ENCODE results near the gene RRP1B. TPM values are rescaled to one million over a fixed set of nuclear protein-coding genes. Genes with fewer than 3 reads are reported as not detected.
A peak's percentile ranks its signal among the peaks of the same experiment; 100 is the strongest.
"Not testable (repeated sequence)": the region's sequence is repeated elsewhere in the genome, so short reads cannot be mapped to it uniquely, and the experiment has no call there.

Gene RRP1B
- total RNA-seq, 2 donors from 2014 or later: 15.8 to 19.1 TPM

DNA sequence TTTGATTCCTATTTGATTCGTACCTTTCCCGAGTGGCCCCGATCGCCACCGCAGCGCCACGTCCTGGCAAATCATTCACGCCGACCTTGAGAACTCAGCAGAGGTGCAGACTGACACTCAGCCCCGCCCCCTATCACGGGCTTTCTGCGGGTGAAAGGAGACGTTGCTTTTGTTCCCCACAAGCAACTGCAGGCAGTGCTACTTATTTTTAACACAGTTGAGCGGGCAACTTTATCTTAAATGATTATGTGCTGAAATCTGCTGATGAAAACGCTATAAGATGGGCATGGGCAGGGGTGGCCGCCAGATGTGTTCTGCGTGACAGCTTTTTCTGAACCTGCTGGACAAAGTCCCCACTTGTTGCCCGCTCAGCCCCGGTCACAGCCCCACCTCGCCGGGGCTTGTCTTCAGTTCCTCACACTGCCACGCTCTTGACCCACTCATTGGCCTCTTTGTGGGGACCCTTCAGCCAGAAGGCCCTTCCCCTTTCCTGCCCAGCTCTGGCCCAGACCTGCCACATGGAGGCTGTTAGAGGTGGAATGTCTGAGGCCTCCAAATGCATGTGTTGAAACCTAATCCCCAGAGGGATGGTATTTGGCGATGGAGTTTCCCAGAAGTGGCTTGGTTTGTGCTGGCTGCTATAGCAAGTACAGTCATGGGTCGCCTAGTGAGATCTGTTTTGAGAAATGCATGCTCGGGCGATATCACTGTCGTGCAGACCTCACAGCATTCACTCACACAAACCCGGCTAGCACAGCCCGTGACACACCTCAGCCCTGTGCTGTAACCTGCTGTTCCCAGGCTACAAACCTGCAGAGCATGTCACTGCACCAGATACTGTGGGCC lies 43.9 kb downstream of the RRP1B start:
- Histone ChIP-seq H3K27ac (peak overlapping the region in 2 of 4 donors; percentile 3 to 9), H3K9me3 (no peaks in the 10 kb centered on the region), H3K4me3 (no peak overlapping the region), H3K27me3 (no peaks in the 10 kb centered on the region), H3K4me1 (peaks cover 16% of the 10 kb centered on the region), H3K36me3 (replicated peaks in 1 of 2; ENCODE audit: insufficient read depth in 1 of 2, low read depth in 2 of 2) (no peaks in the 10 kb centered on the region)
- no peak for TF ChIP-seq POLR2A (IDR thresholded peaks at IDR 0.05)
- TF ChIP-seq, protein P1, sequence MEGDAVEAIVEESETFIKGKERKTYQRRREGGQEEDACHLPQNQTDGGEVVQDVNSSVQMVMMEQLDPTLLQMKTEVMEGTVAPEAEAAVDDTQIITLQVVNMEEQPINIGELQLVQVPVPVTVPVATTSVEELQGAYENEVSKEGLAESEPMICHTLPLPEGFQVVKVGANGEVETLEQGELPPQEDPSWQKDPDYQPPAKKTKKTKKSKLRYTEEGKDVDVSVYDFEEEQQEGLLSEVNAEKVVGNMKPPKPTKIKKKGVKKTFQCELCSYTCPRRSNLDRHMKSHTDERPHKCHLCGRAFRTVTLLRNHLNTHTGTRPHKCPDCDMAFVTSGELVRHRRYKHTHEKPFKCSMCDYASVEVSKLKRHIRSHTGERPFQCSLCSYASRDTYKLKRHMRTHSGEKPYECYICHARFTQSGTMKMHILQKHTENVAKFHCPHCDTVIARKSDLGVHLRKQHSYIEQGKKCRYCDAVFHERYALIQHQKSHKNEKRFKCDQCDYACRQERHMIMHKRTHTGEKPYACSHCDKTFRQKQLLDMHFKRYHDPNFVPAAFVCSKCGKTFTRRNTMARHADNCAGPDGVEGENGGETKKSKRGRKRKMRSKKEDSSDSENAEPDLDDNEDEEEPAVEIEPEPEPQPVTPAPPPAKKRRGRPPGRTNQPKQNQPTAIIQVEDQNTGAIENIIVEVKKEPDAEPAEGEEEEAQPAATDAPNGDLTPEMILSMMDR (IDR thresholded peaks at IDR 0.05): no peak
- DNase-seq (peak; percentile 60 to 79 (median 68)), ATAC-seq (peak; percentile 76)
- WGBS, 2 donors: 31 to 33% methylated on average over 27 to 29 of the region's 29 CpGs
- intact Hi-C loops (cut with DNase I): no loop called here

DNA sequence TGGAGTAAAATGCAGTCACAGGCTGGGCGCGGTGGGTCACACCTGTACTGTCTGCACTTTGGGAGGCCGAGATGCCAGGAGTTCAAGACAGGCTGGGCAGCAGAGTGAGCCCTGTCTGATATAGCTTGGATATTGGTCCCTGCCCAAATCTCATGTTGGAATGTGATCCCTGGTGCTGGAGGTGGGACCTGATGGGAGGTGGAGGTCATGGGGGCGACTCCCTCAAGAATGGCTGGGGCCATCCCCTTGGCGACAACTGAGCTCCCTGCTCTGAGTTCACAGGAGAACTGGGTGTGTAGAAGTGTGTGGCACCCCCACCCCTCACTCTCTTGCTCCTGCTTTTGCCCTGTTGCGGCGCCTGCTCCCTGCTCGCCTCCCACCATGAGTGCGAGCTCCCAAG lies 48.1 kb downstream of the RRP1B start:
- TF ChIP-seq, protein P1 (IDR thresholded peaks at IDR 0.05): no peak
- no peak for TF ChIP-seq POLR2A (IDR thresholded peaks at IDR 0.05)
- no peak for ATAC-seq
- 81 to 88% methylated on average over 5 to 9 of the region's 9 CpGs for WGBS, 2 donors
- H3K4me1 ChIP-seq: peaks cover 20% of the 10 kb centered on the region
- H3K27me3 ChIP-seq: no peaks in the 10 kb centered on the region
- H3K4me3 ChIP-seq: no peak overlapping the region
- intact Hi-C loops (cut with DNase I): no loop called here
- no peak overlapping the region for H3K27ac ChIP-seq
- H3K36me3 ChIP-seq (replicated peaks in 1 of 2; ENCODE audit: insufficient read depth in 1 of 2, low read depth in 2 of 2): no peaks in the 10 kb centered on the region
- no peaks in the 10 kb centered on the region for H3K9me3 ChIP-seq
- no peak for DNase-seq

DNA sequence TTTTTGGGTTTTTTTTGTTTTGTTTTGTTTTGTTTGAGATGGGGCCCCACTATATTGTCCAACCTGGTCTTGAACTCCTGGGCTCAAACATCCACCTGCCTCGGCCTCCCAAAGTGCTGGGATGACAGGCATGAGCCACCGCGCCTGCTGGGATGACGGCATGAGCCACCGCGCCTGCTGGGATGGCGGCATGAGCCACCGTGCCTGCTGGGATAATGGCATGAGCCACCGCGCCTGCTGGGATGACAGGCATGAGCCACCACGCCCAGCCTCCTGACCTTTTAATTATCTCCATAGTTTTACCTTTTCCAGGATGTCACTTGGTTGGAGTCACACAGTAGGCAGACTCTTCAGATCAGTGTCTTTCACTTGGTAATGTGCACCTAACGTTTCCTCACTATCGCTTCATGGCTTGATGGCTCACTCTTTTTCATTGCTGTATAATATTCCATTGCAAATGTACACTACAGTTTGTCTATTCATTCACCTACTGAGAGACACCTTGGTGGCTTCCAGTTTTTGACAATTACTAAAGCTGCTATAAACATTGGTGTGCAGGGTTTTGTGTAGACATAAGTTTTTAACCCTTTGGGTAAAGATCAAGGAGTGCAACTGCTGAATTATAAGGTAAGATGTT lies 49.5 kb downstream of the RRP1B start:
- no peak for ATAC-seq

DNA sequence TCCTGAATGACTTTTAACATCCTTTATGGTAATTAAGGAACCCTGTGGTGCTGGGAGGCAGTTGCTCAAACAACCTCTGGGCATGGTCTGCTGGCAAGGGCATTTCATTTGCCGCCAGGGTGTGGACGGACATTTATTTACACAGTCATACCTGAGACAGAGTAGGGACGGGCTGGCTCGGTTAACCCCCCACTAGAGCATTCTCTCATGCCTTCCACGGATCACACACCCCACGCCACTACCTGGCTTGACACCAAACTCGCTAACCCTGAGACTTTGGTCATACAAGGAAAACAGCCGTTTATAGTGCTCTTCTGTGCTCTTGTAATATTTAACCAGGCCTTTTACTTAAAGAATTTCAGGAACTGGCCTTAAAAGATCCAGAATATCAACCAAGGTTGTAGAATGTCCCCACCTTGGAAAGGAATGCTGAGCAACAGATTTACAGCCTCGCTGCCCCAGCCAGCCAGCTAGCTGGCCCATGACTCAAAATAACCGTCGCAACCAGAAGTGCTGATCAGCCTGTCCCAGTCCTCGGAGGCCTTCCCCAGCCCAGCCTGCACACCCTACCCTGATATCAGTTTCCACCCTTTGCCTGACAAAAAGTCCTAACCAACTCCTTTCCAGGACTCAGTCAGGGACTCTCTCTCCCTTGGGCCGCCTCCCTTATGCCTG lies 53.0 kb downstream of the RRP1B start:
- TF ChIP-seq, protein P1 (IDR thresholded peaks at IDR 0.05): peak in 3 of 7 experiments; percentile 13 to 29 (median 28)
- peak in 1 of 3 donors; percentile 21 for TF ChIP-seq POLR2A (IDR thresholded peaks at IDR 0.05)
- Histone ChIP-seq H3K4me1 (peaks cover 16% of the 10 kb centered on the region), H3K27me3 (no peaks in the 10 kb centered on the region), H3K36me3 (replicated peaks in 1 of 2; ENCODE audit: insufficient read depth in 1 of 2, low read depth in 2 of 2) (no peaks in the 10 kb centered on the region), H3K4me3 (no peak overlapping the region), H3K9me3 (no peaks in the 10 kb centered on the region), H3K27ac (peak overlapping the region; percentile 44 to 85 (median 80))
- intact Hi-C loops (cut with DNase I): no loop called here
- DNase-seq: peak; percentile 56 to 83 (median 68)
- 28 to 37% methylated on average over 10 to 13 of the region's 13 CpGs for WGBS, 2 donors
- peak; percentile 81 for ATAC-seq

More for the DNA sequence above, 49.5 kb downstream of the RRP1B start:
- peaks cover 16% of the 10 kb centered on the region for H3K4me1 ChIP-seq
- no peaks in the 10 kb centered on the region for H3K36me3 ChIP-seq (replicated peaks in 1 of 2; ENCODE audit: insufficient read depth in 1 of 2, low read depth in 2 of 2)
- H3K27me3 ChIP-seq: no peaks in the 10 kb centered on the region
- no peak for TF ChIP-seq POLR2A (IDR thresholded peaks at IDR 0.05)
- TF ChIP-seq, protein P1 (IDR thresholded peaks at IDR 0.05): no peak
- no peak overlapping the region for H3K27ac ChIP-seq
- DNase-seq: no peak
- WGBS, 2 donors: 87 to 88% methylated on average over 13 of the region's 13 CpGs
- H3K9me3 ChIP-seq: no peaks in the 10 kb centered on the region
- intact Hi-C loops (cut with DNase I): no loop called here
- H3K4me3 ChIP-seq: no peak overlapping the region

DNA sequence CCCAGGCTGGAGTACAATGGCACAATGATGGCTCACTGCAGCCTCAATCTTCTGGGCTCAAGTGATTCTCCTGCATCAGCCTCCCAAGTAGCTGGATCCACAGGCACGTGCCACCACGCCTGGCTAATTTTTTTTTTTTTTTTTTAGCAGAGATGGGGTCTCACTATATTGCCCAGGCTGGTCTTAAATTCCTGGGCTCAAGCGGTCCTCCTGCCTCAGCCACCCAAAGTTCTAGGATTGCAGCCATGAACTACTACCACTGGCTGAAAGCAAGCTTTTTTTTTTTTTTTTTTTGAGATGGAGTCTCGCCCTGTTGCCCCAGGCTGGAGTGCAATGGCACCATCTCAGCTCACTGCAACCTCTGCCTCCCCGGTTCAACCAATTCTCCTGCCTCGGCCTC lies 53.8 kb downstream of the RRP1B start:
- H3K27me3 ChIP-seq; H3K4me3 ChIP-seq; H3K9me3 ChIP-seq; DNase-seq; H3K36me3 ChIP-seq (replicated peaks in 1 of 2; ENCODE audit: insufficient read depth in 1 of 2, low read depth in 2 of 2); ATAC-seq; intact Hi-C loops (cut with DNase I): not testable (repeated sequence)
- Histone ChIP-seq H3K4me1 (peaks cover 18% of the 10 kb centered on the region), H3K27ac (peak overlapping the region in 3 of 4 donors; percentile 78 to 85 (median 82))
- WGBS, 2 donors: 95 to 100% methylated on average over 6 of the region's 6 CpGs
